Fibroblast of lung (primary cell): ENCODE results near the gene TMEM235. TPM values are rescaled to one million over a fixed set of nuclear protein-coding genes. Genes with fewer than 3 reads are reported as not detected.

Experiments
- DNase-seq, 2 donors: peaks; one replicate each; pipeline versions ENCODE4 v3.0.0 to v3.0.0-alpha.2; 2010; ENCODE audit warnings: low read depth in 2 of 2
- H2AFZ ChIP-seq: 2 replicates; pipeline ENCODE4 v1.5.1; 2012; ENCODE audit warnings: low read length, control low read depth, inconsistent platforms
- H3K27ac ChIP-seq: 2 replicates; pipeline ENCODE4 v1.5.1; 2011; ENCODE audit warnings: low read length, control low read depth; ENCODE audit not compliant: insufficient read depth
- H3K27me3 ChIP-seq: 2 replicates; pipeline ENCODE4 v1.5.1; 2011; ENCODE audit warnings: mild to moderate bottlenecking, low read length; ENCODE audit not compliant: control insufficient read depth, insufficient read depth
- H3K36me3 ChIP-seq: 2 replicates; pipeline ENCODE4 v1.5.1; 2011; ENCODE audit warnings: low read length; ENCODE audit not compliant: control insufficient read depth, insufficient read depth
- H3K4me1 ChIP-seq: 2 replicates; pipeline ENCODE4 v1.5.1; 2011; ENCODE audit warnings: low read length; ENCODE audit not compliant: control insufficient read depth, insufficient read depth; ENCODE audit errors: extremely low read depth
- H3K4me2 ChIP-seq: 2 replicates; pipeline ENCODE4 v1.5.1; 2011; ENCODE audit warnings: low read length, control low read depth; ENCODE audit not compliant: insufficient read depth; ENCODE audit errors: extremely low read depth
- H3K4me3 ChIP-seq, 4 experiments: fragments of 200-600 bp in 1 of 4; sonication (generic) in 1 of 4; replicated peaks in 1 of 4; 2 replicates each; pipeline ENCODE4 v1.5.1; 2011 to 2016; ENCODE audit warnings: low read length in 4 of 4, low read depth in 3 of 4, mild to moderate bottlenecking in 3 of 4, control low read depth in 2 of 4, inconsistent platforms in 1 of 4, mixed read lengths in 1 of 4; ENCODE audit not compliant: insufficient read depth in 1 of 4; ENCODE audit errors: control extremely low read depth in 1 of 4
- H3K79me2 ChIP-seq: 2 replicates; pipeline ENCODE4 v1.5.1; 2012; ENCODE audit warnings: mild to moderate bottlenecking, low read length, inconsistent platforms; ENCODE audit not compliant: control insufficient read depth, insufficient read depth
- H3K9ac ChIP-seq: 2 replicates; pipeline ENCODE4 v1.5.1; 2011; ENCODE audit warnings: mild to moderate bottlenecking, low read length, control low read depth; ENCODE audit not compliant: insufficient read depth
- H3K9me3 ChIP-seq: 2 replicates; pipeline ENCODE4 v1.5.1; 2012; ENCODE audit warnings: low read depth, low read length; ENCODE audit not compliant: control insufficient read depth, insufficient read depth
- H4K20me1 ChIP-seq: 2 replicates; pipeline ENCODE4 v1.5.1; 2011; ENCODE audit warnings: low read length; ENCODE audit not compliant: control insufficient read depth, insufficient read depth; ENCODE audit errors: extremely low read depth
- EZH2 ChIP-seq: IDR thresholded peaks from 2 replicates; pipeline ENCODE4 v1.5.1; 2012; ENCODE audit warnings: low read length, control low read depth, mild to moderate bottlenecking; ENCODE audit errors: missing control alignments
- polyA plus RNA-seq, 2 donors: library from polyadenylated mRNA; depleted of rRNA in 1 of 2; stranded (reverse) in 1 of 2; unstranded in 1 of 2; fragments of >200 nt; gene quantifications; 2 replicates each; pipeline ENCODE4 v1.2.1, GENCODE V29; 2011 to 2012; ENCODE audit warnings: missing spikeins in 1 of 2
- total RNA-seq: library from RNA; depleted of rRNA; stranded (reverse); fragments of >200 nt; gene quantifications from 2 replicates; pipeline ENCODE4 v1.2.1, GENCODE V29; 2014
- TF ChIP-seq, protein P1 (sequence below), 2 donors: IDR thresholded peaks in 1 of 2; conservative IDR thresholded peaks in 1 of 2; 1 replicate in 1 of 2; 2 replicates in 1 of 2; pipeline ENCODE4 v1.5.1; 2011 to 2012; ENCODE audit warnings: low read length in 2 of 2, control low read depth in 1 of 2, inconsistent platforms in 1 of 2, low read depth in 1 of 2, mild to moderate bottlenecking in 1 of 2

Gene TMEM235
- total and polyA plus RNA-seq, 2 donors (not counting 1 experiment from before 2014, with no cell fraction given), result not detected

DNA sequence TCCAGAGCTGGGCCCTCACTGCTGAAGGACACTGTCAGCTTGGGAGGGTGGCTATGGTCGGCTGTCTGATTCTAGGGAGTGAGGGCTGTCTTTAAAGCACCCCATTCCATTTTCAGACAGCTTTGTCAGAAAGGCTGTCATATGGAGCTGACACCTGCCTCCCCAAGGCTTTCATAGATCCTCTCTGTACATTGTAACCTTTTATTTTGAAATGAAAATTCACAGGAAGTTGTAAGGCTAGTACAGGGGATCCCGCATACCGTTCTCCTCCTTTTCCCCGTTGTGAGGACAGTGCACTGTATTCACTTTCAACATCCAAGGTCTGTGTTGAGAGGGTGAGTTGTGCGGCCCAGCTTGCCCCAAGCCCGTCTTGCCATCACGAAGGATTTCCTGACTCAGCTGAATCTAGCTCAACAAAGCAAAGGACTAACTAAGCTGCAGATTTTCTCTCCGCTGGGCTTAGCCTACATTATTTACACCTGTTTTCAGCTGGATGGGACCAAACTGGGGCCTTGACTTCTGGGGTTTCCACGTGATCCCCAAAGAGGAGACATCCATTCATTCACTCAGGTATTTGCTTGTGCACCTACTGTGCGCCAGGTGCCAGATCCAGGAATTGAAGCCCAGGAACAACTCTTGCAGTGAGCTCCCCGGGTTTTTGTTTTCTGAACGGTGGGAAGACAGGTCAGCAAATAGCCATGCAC lies 5.2 kb upstream of the TMEM235 start:
- H2AFZ ChIP-seq, result no peak overlapping the region
- H3K79me2 ChIP-seq, result no peaks in the 10 kb centered on the region
- no peak overlapping the region for H3K4me2 ChIP-seq
- no peak overlapping the region for H3K4me3 ChIP-seq
- H3K36me3 ChIP-seq, result peaks cover 2% of the 10 kb centered on the region
- DNase-seq, result no peak
- no peak overlapping the region for H3K27ac ChIP-seq
- H3K9ac ChIP-seq, result no peak overlapping the region
- peaks cover 12% of the 10 kb centered on the region for H3K27me3 ChIP-seq
- H3K9me3 ChIP-seq, result no peaks in the 10 kb centered on the region
- TF ChIP-seq, protein P1, sequence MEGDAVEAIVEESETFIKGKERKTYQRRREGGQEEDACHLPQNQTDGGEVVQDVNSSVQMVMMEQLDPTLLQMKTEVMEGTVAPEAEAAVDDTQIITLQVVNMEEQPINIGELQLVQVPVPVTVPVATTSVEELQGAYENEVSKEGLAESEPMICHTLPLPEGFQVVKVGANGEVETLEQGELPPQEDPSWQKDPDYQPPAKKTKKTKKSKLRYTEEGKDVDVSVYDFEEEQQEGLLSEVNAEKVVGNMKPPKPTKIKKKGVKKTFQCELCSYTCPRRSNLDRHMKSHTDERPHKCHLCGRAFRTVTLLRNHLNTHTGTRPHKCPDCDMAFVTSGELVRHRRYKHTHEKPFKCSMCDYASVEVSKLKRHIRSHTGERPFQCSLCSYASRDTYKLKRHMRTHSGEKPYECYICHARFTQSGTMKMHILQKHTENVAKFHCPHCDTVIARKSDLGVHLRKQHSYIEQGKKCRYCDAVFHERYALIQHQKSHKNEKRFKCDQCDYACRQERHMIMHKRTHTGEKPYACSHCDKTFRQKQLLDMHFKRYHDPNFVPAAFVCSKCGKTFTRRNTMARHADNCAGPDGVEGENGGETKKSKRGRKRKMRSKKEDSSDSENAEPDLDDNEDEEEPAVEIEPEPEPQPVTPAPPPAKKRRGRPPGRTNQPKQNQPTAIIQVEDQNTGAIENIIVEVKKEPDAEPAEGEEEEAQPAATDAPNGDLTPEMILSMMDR (conservative IDR thresholded peaks at IDR 0.05 in 1 of 2, IDR thresholded peaks at IDR 0.05 in 1 of 2; ENCODE audit: low read depth in 1 of 2, low read length in 2 of 2), result no peak
- no peak for TF ChIP-seq EZH2
- no peaks in the 10 kb centered on the region for H4K20me1 ChIP-seq
- no peaks in the 10 kb centered on the region for H3K4me1 ChIP-seq

DNA sequence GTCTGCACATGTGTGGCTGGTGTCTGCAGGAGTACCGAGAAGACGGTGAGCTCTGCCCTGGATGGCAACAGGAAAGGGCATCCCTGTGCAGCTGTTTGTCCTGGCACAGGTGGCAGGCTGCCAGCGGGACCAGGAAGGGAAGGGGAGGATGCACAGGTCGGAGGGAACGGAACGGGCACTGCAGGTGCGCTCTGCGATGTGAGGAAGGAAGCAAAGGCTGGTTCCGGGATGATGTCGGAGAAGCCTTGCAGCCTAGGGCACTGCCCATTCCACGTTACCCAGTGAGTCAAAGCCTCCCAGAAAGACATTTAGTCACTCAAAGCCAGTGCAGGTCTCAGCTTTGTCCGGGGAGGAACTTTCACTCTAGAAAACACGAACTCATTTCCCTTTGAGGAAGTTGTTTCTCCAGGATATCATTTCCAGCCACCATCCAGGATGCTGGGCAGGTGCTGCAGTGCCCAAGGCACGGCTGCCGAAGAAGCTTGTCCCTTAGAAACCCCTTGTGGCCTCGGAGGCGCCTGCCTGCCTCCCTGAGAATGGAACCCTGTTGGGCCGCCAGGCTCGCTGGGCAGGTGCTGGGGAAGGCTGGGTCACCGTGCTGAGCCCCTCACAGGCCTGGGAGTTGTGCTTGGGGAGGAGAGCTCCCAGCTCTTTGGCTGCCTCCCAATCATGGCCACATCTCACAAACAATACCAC lies 4.5 kb upstream of the TMEM235 start:
- H3K36me3 ChIP-seq, result peaks cover 2% of the 10 kb centered on the region
- H3K9me3 ChIP-seq, result no peaks in the 10 kb centered on the region
- DNase-seq, result no peak

GRCh38 chr17:78227455-78227916 lies 3.9 kb upstream of the TMEM235 start:
- no peaks in the 10 kb centered on the region for H4K20me1 ChIP-seq
- no peak overlapping the region for H3K4me2 ChIP-seq
- H3K9ac ChIP-seq, result no peak overlapping the region
- H2AFZ ChIP-seq, result no peak overlapping the region
- TF ChIP-seq EZH2, result no peak
- H3K4me1 ChIP-seq, result no peaks in the 10 kb centered on the region
- H3K27me3 ChIP-seq, result peaks cover 22% of the 10 kb centered on the region
- DNase-seq, result peak in 1 of 2 donors; percentile 33
- no peak overlapping the region for H3K27ac ChIP-seq
- no peaks in the 10 kb centered on the region for H3K9me3 ChIP-seq
- peaks cover 2% of the 10 kb centered on the region for H3K36me3 ChIP-seq
- H3K79me2 ChIP-seq, result no peaks in the 10 kb centered on the region
- no peak overlapping the region for H3K4me3 ChIP-seq

More for the DNA sequence above, 4.5 kb upstream of the TMEM235 start:
- Histone ChIP-seq H3K9ac (no peak overlapping the region), H2AFZ (no peak overlapping the region), H4K20me1 (no peaks in the 10 kb centered on the region), H3K4me1 (no peaks in the 10 kb centered on the region), H3K27me3 (peaks cover 16% of the 10 kb centered on the region), H3K4me3 (no peak overlapping the region), H3K4me2 (no peak overlapping the region), H3K79me2 (no peaks in the 10 kb centered on the region), H3K27ac (no peak overlapping the region)
- TF ChIP-seq EZH2, result no peak
- TF ChIP-seq, protein P1 (conservative IDR thresholded peaks at IDR 0.05 in 1 of 2, IDR thresholded peaks at IDR 0.05 in 1 of 2; ENCODE audit: low read depth in 1 of 2, low read length in 2 of 2), result no peak
